Activated CD8-positive, alpha-beta memory T cell treated with anti-CD3 and anti-CD28 coated beads for 1 hour (primary cell): ENCODE measurements around the gene BTD.

Experiments used
- DNase-seq, 2 donors: peaks; one replicate each; pipeline ENCODE4 v3.0.0-alpha.2; 2020; ENCODE audit warnings: low read depth in 1 of 2; ENCODE audit errors: extremely low read depth in 1 of 2

BTD gene

DNA sequence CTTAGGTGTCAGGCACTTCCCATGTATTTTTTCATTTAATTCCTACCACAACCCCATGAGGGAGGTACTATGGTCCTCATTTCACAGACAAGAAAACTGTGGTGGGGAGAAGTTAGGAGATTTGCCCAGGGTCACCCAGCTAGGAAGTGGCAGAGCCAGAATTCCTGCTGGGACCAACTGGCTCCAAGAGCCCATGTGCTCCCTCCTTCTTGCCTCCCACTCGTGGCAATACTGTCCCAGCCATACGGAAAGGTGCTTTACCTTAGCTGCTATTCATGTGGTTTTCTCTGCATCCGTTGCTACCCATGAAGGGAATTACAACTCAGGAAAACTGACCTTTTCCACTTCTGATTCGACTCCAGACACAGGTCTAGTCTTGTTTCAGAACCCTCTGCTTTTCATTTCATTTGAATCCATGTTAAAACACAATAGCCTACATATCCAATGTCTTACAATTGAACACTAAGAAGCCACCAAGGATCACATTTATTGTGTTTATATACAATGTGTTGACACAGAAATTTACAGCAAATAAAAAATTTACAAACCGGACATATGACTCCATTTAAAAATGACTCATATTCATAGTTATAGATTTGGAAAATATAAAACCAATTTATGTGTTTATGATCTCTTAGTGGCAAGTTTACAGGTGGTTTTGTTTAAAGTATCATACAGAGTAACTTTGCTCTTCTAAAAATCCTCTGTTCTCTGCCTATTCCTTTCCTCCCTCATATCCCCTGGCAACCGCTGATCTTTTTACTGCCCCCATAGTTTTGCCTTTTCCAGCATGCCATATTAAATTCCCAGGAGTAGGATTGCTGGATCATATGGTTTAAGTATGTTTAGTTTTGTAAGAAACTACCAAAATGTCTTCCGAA is 58.8 kb downstream of the BTD start:
- DNase-seq = no peak

DNA sequence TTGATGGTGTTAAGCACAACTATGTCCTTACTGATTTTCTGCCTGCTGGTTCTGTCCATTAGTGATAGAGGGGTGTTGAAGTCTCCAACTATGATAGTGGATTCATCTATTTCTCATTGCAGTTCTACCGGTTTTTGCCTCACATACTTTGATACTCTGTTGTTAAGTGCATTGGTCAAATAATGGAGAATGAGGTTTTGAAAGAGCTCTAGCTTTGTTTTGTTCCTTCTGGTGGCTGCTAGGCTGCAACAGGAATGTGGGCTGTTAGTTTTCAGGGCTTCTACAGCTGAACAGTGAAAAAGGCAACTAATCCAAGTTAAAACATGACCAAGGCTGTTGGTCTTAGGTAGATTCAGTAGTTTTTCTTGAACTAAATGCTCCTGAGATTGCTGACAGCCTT is 62.6 kb downstream of the BTD start:
- DNase-seq = no peak

DNA sequence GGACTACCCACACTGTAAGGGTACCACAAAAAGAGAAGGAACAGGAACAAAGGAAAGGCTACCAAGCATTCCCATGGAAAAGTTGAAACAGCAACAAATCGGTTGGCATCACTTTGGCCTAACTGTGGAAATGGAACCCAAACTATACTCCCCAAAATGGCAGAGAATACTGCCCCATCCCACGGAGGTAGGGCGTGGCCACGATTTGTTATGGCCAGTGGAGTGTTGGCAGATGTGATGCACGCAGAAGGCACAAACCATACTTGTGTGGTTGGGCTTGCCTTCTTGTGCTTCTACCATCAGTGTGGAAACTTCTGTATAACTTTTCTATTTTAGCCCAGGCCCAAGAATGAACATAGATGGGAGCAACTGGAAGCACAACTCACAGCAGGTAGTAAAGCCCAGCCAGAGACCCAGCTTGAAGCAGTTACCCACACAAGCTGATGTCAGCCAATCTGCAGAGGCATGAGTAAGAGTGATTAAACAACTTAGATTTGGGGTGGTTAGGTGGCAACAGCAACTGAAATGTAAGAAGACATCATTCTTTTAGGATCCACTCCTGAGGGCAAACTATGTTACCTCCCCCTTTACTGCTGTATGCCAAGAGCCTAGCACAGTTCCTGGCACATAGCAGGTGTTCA is 64.1 kb downstream of the BTD start:
- DNase-seq = no peak

DNA sequence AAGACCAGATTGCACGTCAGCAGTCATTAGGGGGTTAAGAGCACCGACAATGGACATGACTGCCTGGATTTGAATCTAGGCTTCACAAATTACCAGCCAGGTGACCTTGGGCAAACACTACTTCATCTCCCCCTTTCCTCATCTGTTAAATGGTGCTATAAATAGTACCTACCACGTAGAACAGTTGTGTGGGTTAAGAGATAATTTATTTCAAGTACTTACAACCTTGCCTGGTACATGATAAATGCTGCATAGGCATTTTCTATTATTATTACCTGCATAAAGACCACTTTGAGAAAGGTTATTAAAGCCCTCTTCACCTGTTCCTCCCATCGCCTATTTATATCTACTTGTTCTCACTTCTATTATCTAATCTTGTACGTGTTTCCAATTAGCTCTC is 64.7 kb downstream of the BTD start:
- no peak for DNase-seq

DNA sequence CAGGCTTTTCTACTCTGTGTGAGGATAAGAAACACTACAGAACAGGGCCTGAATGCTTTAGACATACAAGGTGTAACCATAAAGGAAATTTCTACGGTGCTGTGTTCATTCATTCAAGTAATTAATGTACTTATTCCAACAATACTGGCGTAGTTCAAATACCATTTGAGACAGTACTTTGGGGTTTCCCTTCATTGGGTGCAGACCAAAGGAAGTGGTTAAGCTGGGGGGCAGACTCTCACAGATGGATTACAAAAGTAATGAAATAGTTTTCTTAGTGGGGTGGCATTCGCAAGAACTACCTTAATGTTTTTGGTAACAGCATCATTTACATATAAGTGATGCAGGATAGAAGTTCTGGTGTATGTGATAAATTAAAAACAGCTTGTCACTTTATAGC is 65.9 kb downstream of the BTD start:
- DNase-seq = no peak

DNA sequence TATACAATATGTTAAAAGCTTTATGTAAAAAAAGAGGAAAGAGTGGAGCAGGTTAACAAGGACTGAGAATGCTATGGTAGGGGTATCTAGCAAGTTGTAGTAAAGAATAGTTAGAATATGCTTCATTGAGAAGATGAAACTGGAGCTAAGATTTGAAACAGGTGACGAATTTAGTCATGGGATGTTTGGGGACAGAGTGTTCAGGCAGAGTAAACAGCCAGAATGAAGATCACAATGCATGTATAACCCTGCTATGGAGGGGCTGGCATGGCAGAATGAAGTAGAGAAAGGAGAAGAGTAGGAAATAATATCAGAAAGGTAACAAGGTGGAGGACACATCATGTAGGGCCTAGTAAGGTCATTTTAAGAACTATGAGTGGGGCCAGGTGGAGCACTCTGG is 72.0 kb downstream of the BTD start:
- DNase-seq = no peak

DNA sequence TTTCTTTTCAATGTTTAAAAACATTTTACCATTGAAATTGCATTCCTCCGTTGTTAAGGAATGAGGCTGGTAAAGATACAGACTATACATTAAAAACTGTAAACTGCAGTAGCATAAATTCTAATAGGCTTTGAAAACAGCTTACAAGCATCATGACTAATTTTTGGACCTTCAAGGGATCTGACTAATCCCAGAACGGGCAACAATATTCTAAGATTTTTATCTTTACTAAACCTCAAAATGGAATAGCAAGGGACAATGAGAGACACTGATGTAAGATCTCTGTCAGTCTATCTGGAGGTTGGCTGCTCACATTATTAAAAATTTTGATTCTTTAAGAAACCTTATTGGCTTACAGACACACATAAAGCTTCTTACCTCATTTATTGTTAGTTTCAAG is 74.7 kb downstream of the BTD start:
- no peak for DNase-seq

DNA sequence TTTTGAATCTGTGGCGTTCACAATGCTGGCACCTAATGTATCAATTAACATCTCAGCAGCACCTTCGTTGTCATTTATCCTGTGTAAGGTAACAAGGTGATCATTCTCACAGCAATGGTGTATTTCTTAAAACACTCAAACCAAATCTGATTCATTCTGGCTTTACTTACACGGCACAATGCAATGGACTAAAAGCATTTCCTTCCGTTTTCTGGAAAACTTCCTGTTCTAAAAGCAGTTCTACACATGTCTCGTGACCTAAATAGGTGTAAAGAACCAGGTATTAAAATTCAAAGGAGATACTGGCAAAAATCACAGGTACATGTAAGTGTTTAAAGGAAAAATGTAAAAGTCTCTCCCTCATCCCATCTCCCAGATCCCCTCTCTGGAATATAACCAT is 77.8 kb downstream of the BTD start:
- DNase-seq = no peak

DNA sequence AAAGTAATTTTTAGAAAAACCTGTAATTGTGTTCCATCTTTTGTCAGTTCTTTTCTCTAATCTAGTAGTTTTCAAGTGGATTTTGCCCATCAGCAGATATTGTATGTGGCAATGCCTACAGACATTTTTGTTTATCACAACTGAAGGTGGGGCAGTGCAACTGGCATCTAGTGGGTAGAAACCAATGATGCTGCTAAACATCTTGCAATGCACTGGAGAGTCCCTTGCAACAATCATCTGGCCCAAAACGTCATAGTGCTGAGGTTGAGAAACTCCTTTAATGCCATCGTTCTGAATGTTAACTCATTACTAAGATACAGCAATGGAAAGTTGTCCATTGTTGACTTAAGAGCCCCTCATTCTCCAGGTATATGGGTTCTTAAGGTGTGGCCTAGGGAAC is 80.1 kb downstream of the BTD start:
- no peak for DNase-seq

DNA sequence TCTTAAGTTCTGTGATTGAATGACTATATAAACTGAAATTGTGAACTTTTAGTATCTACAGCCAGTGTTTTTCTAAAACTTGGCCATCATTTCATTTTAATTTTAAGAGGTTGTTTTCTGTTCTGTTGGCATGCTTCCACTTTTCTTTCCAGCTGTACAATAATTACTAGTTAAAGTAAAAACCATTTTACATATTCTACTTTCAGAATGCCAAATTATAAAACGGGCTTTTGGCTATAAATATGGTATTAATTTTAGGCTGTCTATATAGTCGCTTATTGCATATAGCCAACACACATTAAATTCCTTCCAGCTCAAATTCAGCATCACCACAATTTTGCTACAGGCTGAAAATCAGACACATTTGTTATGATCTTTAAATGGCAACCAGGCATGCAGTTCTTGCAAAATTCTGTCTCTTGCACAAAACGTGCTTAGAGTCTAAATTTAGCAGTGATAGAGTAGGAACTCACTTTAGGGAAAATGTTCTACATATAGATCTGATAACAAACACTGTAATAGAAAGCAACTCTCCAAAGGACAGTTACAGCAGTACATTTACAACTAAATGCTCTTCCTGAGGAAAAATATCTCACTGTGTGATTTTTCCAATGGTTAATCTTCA is 81.1 kb downstream of the BTD start:
- no peak for DNase-seq

DNA sequence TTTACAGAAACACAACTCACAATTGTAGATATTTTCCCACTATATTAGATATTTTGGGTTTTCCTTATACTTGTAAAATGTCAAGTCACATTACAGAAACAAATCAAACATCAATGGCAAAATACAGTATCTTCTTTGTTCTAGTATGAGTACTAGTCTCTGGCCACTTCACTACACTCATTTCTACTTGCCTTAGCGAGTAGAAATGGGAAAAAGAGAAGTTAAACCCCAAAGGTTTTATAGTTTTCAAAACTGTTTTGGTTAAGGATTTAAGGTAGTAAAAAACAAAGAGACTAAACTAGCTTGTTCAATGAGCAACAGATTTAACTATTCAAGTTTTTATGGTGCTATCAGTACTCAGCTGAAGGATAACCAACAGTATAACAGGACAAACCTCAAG is 81.7 kb downstream of the BTD start:
- no peak for DNase-seq

DNA sequence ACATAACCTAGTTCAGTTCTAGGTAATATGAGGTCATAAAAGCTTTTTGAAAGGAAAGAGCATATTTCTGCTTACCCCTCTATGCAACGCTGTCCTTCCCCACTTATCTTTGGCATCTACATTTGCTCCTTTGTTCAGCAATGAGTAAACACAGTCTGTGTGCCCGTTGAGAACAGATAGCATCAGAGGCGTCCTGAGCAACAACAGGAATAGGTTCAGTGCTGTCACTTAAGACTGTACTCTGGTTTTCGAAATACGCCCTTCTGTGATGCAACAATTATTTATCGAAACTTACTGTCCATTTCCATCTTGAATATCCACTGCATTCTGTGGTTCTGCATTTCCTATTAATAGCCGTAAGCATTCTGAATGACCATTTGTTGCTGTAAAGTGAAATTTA is 84.4 kb downstream of the BTD start:
- no peak for DNase-seq

DNA sequence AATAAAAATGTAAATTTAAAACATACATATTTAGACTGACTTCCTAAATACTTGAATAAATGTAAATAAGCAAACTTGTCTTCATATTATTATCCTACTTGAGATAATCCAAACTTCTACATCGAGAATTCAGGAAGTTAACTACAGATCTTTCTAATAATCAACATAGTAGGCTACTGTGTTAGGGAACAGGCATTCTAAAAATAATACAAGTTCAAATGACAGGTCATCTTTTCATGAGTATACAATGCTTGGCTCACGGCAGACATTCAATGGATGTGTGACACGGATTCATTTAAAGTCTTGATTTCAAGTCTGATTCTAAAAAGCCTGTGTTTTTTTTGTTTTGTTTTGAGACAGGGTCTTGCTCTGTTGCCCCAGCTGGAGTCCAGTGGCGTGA is 88.7 kb downstream of the BTD start:
- DNase-seq = no peak

DNA sequence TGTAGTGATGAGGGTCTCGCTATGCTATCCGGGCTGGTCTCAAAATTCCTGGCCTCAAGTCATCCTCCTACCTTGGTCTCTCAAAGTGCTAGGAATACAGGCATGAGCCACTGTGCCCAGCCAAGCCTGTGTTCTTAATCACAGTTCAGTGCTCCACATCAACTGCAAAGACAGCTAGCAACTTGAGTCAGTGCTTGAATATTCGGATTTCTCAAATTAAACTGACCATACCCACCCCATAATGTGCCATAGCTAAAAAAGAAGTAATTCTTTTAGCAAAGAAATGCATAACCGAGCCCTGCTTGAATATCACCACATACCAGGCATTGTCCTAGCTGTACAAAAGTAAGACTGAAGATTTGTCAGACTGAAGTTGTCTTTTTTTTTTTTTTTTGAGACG is 89.2 kb downstream of the BTD start:
- no peak for DNase-seq

DNA sequence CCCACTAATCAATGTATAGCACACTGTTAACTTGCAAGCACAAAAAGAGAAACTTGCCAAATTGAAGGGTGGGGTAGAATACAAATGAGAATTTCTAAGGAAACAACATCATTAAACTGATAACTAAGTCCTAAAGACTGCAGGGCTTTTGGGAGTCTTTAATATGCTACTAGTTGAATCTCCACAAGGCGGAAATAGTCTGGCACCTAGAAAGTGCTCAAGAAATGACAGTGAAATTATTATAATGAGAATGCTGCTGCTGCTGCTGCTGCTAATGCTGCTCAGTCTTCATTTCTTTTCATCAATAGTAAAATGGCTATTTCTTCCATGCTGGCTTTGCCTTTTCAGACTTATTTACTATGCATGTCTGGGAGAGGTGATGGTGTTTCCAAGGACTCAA is 91.8 kb downstream of the BTD start:
- DNase-seq = no peak

DNA sequence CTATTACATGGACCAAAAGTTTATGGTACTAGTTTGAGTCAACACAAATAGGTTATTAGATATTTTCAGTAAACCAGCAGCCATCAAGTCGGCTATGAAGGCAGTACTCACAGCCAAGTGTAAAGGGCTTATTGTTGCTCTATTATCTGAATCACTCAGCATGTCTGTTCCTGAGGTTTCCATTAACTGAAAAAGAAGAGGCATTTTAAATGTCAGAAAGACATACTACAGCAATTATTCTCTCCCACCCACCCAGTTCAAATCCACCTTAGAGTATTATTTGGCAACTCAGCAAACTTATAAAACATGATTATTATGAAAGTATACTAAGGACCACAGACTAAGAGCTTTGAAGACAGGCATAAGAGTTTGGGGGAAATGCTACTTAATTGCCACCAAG is 93.1 kb downstream of the BTD start:
- DNase-seq = no peak
